ENCODE measurements around the gene TMEM9. TPM values are rescaled to one million over a fixed set of nuclear protein-coding genes. Genes with fewer than 3 reads are reported as not detected.

TMEM9 gene
- total RNA-seq, 1 donor from 2014 or later, result 66.9 TPM

DNA sequence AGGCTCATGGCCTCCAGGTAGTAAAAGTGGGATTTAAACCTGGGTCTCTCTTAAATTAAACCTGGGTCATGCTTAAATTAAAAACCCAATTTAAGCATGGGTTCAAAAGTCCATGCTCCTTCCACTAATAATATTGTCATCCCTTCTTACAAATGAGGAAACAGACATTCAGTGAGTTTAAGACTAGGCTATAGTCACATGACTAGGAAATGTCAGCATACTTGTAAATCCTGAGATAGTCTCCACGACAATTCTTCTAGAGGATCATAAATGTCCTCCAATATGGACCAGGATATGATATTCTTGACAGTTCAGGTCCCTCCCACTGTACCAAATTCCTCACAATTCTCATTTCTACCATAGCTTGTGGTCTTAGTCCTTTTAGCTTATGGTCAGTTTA is 25.9 kb upstream of the TMEM9 start:
- no peak overlapping the region for H3K4me3 ChIP-seq (ENCODE audit: low read depth, low read length)
- no peak for FAIRE-seq
- H3K27me3 ChIP-seq (ENCODE audit: control insufficient read depth, insufficient read depth, low read length), result no peaks in the 10 kb centered on the region

DNA sequence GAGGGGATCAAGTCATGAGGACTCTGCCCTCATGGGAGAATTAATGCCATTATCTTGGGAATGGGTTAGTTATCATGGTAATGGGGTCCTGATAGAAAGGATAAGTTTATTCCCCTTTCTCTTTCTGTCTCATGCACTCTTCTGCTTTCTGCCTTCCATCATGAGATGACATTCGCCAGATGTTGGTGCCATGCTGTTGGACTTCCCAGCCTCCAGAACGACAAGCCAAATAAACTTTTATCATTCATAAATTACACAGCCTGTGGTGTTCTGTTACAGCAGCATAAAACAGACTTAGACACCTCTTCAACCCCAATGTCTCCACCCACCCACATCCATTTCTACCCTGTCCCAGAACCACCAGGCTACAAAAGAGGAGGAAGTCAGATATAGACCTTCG is 24.4 kb upstream of the TMEM9 start:
- TF ChIP-seq, protein P1, sequence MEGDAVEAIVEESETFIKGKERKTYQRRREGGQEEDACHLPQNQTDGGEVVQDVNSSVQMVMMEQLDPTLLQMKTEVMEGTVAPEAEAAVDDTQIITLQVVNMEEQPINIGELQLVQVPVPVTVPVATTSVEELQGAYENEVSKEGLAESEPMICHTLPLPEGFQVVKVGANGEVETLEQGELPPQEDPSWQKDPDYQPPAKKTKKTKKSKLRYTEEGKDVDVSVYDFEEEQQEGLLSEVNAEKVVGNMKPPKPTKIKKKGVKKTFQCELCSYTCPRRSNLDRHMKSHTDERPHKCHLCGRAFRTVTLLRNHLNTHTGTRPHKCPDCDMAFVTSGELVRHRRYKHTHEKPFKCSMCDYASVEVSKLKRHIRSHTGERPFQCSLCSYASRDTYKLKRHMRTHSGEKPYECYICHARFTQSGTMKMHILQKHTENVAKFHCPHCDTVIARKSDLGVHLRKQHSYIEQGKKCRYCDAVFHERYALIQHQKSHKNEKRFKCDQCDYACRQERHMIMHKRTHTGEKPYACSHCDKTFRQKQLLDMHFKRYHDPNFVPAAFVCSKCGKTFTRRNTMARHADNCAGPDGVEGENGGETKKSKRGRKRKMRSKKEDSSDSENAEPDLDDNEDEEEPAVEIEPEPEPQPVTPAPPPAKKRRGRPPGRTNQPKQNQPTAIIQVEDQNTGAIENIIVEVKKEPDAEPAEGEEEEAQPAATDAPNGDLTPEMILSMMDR (IDR thresholded peaks at IDR 0.05; ENCODE audit: insufficient read depth, low read length, severe bottlenecking), result no peak
- no peak for FAIRE-seq
- Histone ChIP-seq H3K4me3 (ENCODE audit: low read depth, low read length) (no peak overlapping the region), H3K36me3 (ENCODE audit: control insufficient read depth, insufficient read depth, low read length) (no peaks in the 10 kb centered on the region), H3K27me3 (ENCODE audit: control insufficient read depth, insufficient read depth, low read length) (no peaks in the 10 kb centered on the region)
- DNase-seq (ENCODE audit: low read depth), result no peak

More for the DNA sequence above, 25.9 kb upstream of the TMEM9 start:
- no peaks in the 10 kb centered on the region for H3K36me3 ChIP-seq (ENCODE audit: control insufficient read depth, insufficient read depth, low read length)
- TF ChIP-seq, protein P1 (IDR thresholded peaks at IDR 0.05; ENCODE audit: insufficient read depth, low read length, severe bottlenecking), result no peak
- DNase-seq (ENCODE audit: low read depth), result no peak

DNA sequence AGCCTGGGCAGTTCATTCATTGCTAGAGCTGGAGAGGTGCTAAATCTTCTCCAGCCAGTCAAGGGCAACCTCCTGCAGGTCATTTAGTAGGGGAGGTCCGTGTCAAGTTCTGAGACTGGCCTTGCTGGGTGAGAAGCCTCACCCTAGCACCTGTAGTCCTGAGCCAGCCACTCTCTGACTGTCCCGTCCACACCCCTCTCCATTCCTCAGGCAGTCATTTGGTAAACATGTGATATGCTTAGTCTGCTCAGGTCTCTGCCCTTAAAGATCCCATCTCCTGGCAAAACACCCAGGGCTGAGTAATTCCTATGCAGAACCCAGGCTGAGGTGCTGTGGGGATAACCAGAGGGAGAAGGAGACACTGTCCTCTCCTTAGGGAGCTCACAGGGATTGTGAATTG is 22.7 kb upstream of the TMEM9 start:
- Histone ChIP-seq H3K27me3 (ENCODE audit: control insufficient read depth, insufficient read depth, low read length) (no peaks in the 10 kb centered on the region), H3K36me3 (ENCODE audit: control insufficient read depth, insufficient read depth, low read length) (no peaks in the 10 kb centered on the region), H3K4me3 (ENCODE audit: low read depth, low read length) (no peak overlapping the region)
- TF ChIP-seq, protein P1 (IDR thresholded peaks at IDR 0.05; ENCODE audit: insufficient read depth, low read length, severe bottlenecking), result no peak
- FAIRE-seq, result peak; percentile 83
- peak; percentile 82 for DNase-seq (ENCODE audit: low read depth)

DNA sequence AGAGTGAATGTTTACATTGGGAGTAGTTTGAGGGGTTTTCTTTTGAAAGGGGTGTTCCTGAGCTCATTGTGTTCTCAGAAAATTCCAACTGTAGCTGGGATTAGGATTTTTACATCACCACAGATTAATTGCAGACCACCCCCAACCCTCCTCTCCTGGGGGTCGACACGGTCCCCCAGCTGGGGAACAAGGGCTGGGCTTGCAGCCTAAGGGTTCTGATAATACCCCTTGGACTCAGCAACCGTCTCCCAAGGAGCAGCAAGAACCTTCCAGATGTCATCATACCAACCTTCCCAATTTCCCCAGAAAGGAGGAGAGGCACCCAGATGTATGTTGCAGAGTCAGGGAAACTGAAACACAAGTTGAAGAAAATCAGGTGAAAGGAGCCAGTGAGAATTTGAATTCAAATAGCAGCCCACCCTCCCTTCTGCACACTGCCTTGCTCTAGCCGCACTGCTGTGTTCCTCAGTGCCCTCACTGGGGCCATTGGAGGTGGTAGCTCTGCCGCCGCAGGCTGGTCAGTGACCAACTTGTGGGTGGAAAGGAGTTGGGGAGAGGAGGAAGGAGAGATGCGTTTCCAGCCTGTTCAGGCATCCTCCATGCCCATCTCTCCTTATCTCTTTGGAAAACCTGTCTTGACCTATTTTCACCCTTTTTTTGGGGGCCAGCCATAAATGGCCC is 21.7 kb upstream of the TMEM9 start:
- TF ChIP-seq, protein P1 (IDR thresholded peaks at IDR 0.05; ENCODE audit: insufficient read depth, low read length, severe bottlenecking), result no peak
- no peaks in the 10 kb centered on the region for H3K36me3 ChIP-seq (ENCODE audit: control insufficient read depth, insufficient read depth, low read length)
- no peak overlapping the region for H3K4me3 ChIP-seq (ENCODE audit: low read depth, low read length)
- FAIRE-seq (no peak), DNase-seq (ENCODE audit: low read depth) (no peak)
- H3K27me3 ChIP-seq (ENCODE audit: control insufficient read depth, insufficient read depth, low read length), result no peaks in the 10 kb centered on the region

DNA sequence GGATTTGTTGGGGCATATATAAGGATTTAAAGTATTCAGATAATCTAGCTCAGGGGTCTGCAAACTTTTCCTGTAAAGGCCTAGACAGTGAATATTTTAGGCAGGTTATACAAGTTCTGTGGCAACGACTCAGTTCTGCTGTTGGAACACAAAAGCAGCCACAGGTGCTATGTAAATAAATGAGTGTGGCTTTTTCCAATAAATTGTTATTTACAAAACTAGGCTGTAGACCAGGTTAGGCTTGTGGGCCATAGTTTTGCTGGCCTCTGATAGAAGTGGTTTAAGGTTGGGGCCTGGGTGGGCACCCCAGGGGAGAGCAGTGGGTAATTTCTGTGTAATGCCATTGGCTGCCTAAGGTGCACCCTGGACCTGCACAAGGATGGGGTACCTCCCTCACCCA is 19.5 kb upstream of the TMEM9 start:
- TF ChIP-seq, protein P1 (IDR thresholded peaks at IDR 0.05; ENCODE audit: insufficient read depth, low read length, severe bottlenecking), result no peak
- no peak overlapping the region for H3K4me3 ChIP-seq (ENCODE audit: low read depth, low read length)

More for the DNA sequence above, 19.5 kb upstream of the TMEM9 start:
- H3K36me3 ChIP-seq (ENCODE audit: control insufficient read depth, insufficient read depth, low read length), result no peaks in the 10 kb centered on the region
- no peak for FAIRE-seq
- no peak for DNase-seq (ENCODE audit: low read depth)
- no peaks in the 10 kb centered on the region for H3K27me3 ChIP-seq (ENCODE audit: control insufficient read depth, insufficient read depth, low read length)

All from bronchial epithelial cell (primary cell).